Upper lobe of right lung (tissue), 1 donor: ENCODE data around the gene CSRP1. TPM values are rescaled to one million over a fixed set of nuclear protein-coding genes. Genes with fewer than 3 reads are reported as not detected.

ENCODE experiments used
- ATAC-seq: fragments of 200-7000 bp; cut with Tn5 transposase; one replicate; pipeline ENCODE4 v1.9.1; 2020; ENCODE audit warnings: mild to moderate bottlenecking, moderate library complexity
- DNase-seq: peaks from one replicate; pipeline ENCODE4 v3.0.0-alpha.2; 2020
- H3K27ac ChIP-seq: fragments of 200-600 bp; one replicate; pipeline ENCODE4 v1.8.0; 2022
- H3K27me3 ChIP-seq: fragments of 200-600 bp; one replicate; pipeline ENCODE4 v1.8.0; 2022; ENCODE audit warnings: mild to moderate bottlenecking
- H3K36me3 ChIP-seq: fragments of 200-600 bp; one replicate; pipeline ENCODE4 v1.8.0; 2022
- H3K4me1 ChIP-seq: fragments of 200-600 bp; one replicate; pipeline ENCODE4 v1.8.0; 2022
- H3K4me3 ChIP-seq: fragments of 200-600 bp; one replicate; pipeline ENCODE4 v1.8.0; 2022; ENCODE audit warnings: mild to moderate bottlenecking
- H3K9me3 ChIP-seq: fragments of 200-600 bp; one replicate; pipeline ENCODE4 v1.8.0; 2022
- CTCF ChIP-seq: fragments of 200-600 bp; IDR thresholded peaks from one replicate; pipeline ENCODE4 v1.8.0; 2022; ENCODE audit warnings: antibody characterized with exemption
- intact Hi-C: fragments of 100-400 bp; cut with DNase I; formaldehyde crosslinking; loops from one replicate; pipeline ENCODE4 v1.11.0; 2022
- total RNA-seq: library from RNA; stranded (reverse); fragmentation: NEBNext Ultra II Directional; extraction: Animal tissue kit (Norgen Biotek cat#: 25700); gene quantifications from one replicate; pipeline ENCODE4 v1.2.1, GENCODE V29; 2021
- donor health status: DM: no; HTN: yes; CAD: no; lungs with severe emphysema.

CSRP1 gene
- total RNA-seq, 1 donor from 2014 or later: 280 TPM

GRCh38 chr1:201516511-201517127 is 9.7 kb upstream of the CSRP1 start:
- no peak overlapping the region for H3K27ac ChIP-seq
- H3K4me1 ChIP-seq: peaks cover 17% of the 10 kb centered on the region
- intact Hi-C loops: no loop called here
- DNase-seq (no peak), ATAC-seq (no peak)
- H3K27me3 ChIP-seq: no peaks in the 10 kb centered on the region
- no peak for TF ChIP-seq CTCF
- no peaks in the 10 kb centered on the region for H3K9me3 ChIP-seq
- H3K36me3 ChIP-seq: no peaks in the 10 kb centered on the region
- H3K4me3 ChIP-seq: no peak overlapping the region

- no peak for ATAC-seq
- no peak for TF ChIP-seq CTCF
- no peak overlapping the region for H3K27ac ChIP-seq
- intact Hi-C loops: no loop called here
- no peaks in the 10 kb centered on the region for H3K27me3 ChIP-seq
- DNase-seq: no peak
- peaks cover 22% of the 10 kb centered on the region for H3K4me1 ChIP-seq
- H3K9me3 ChIP-seq: no peaks in the 10 kb centered on the region
- no peak overlapping the region for H3K4me3 ChIP-seq
- H3K36me3 ChIP-seq: no peaks in the 10 kb centered on the region
Measured at GRCh38 chr1:201515895-201516294, 9.0 kb upstream of the CSRP1 start.

DNA sequence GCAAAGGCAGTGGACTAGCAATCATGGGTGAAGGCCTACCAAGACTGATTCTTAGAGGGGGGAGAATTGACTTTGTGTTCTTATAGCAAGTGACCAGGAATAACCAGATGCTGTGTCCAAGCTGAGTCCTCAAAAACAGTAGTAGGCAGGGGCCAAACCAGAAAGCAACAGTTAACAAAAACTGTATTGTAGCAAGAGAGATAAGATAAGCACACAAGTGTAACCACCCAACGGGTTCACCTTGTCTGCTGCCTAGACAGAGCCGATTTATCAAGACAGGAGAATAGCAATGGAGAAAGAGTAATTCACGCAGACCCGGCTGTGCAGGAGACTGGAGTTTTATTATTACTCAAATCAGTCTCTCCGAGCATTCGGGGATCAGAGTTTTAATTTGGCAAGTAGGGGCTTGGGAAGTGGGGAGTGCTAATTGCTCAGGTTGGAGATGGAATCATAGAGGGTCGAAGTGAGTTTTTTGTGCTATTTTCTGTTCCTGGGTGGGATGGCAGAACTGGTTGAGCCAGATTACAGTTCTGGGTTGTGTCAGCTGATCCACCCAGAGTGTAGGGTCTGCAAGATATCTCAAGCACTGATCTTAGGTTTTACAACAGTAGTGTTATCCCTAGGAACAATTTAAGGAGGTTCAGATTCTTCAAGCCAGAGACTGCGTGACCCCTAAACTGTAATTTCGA is 8.3 kb upstream of the CSRP1 start:
- intact Hi-C loops: no loop called here
- ATAC-seq (no peak), DNase-seq (no peak)
- no peaks in the 10 kb centered on the region for H3K36me3 ChIP-seq
- H3K9me3 ChIP-seq: no peaks in the 10 kb centered on the region
- no peak overlapping the region for H3K27ac ChIP-seq
- H3K27me3 ChIP-seq: no peaks in the 10 kb centered on the region
- no peak for TF ChIP-seq CTCF
- peaks cover 22% of the 10 kb centered on the region for H3K4me1 ChIP-seq
- H3K4me3 ChIP-seq: no peak overlapping the region

- Histone ChIP-seq H3K27me3 (no peaks in the 10 kb centered on the region), H3K36me3 (no peaks in the 10 kb centered on the region), H3K9me3 (no peaks in the 10 kb centered on the region), H3K4me3 (no peak overlapping the region), H3K4me1 (peaks cover 22% of the 10 kb centered on the region), H3K27ac (no peak overlapping the region)
- no peak for ATAC-seq
- TF ChIP-seq CTCF: no peak
- DNase-seq: no peak
- intact Hi-C loops: no loop called here
Measured at GRCh38 chr1:201514466-201514865, 7.5 kb upstream of the CSRP1 start.

DNA sequence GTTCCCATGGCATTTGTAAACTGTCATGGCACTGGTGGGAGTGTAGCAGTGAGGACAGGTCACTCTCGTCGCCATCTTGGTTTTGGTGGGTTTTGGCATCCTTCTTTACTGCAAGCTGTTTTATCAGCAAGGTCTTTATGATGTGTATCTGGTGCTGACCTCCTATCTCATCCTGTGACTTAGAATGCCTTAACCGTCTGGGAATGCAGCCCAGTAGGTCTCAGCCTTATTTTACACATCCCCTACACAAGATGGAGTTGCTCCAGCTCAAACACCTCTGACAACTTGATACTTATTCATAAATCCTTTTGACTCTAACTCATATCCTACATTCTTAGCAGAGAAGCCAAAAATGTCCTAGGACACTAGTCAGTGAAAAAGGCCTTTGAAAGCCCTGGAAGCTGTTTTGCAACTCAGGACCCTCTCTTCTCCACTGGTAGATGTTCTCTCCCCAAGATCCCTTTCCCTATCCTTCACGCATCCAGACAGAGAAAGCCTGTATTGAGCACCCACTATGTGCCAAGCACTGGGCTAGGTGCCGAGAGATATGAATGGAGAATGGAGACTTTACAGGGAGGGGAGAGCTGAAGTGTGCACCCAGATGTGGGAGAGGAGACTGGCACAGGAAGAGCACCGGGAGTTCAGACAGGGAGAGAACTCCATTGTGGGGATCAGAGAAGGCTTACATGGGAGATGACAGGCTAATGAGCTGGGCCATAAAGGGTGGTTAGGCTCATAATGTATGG is 6.7 kb upstream of the CSRP1 start:
- H3K27me3 ChIP-seq: no peaks in the 10 kb centered on the region
- peaks cover 22% of the 10 kb centered on the region for H3K4me1 ChIP-seq
- H3K36me3 ChIP-seq: no peaks in the 10 kb centered on the region
- TF ChIP-seq CTCF: no peak
- DNase-seq (no peak), ATAC-seq (no peak)
- H3K4me3 ChIP-seq: no peak overlapping the region
- intact Hi-C loops: no loop called here
- H3K9me3 ChIP-seq: no peaks in the 10 kb centered on the region
- no peak overlapping the region for H3K27ac ChIP-seq
